NCI-H345 treated with DMSO at 0.1 percent for 48 hours (cell line): ENCODE measurements around the gene DNAI2.

Experiments used
- DNase-seq: peaks from one replicate; lab custom pipeline; 2025; ENCODE audit not compliant: unreplicated experiment; lab: John Stamatoyannopoulos, UW

Gene DNAI2

GRCh38 chr17:74304184-74304583 is 30.1 kb downstream of the DNAI2 start:
- DNase-seq: no peak

GRCh38 chr17:74305865-74306654 is 32.0 kb downstream of the DNAI2 start:
- DNase-seq: no peak

- DNase-seq: no peak
These were observed 34.1 kb downstream of the DNAI2 start for GRCh38 chr17:74307984-74308773.

DNA sequence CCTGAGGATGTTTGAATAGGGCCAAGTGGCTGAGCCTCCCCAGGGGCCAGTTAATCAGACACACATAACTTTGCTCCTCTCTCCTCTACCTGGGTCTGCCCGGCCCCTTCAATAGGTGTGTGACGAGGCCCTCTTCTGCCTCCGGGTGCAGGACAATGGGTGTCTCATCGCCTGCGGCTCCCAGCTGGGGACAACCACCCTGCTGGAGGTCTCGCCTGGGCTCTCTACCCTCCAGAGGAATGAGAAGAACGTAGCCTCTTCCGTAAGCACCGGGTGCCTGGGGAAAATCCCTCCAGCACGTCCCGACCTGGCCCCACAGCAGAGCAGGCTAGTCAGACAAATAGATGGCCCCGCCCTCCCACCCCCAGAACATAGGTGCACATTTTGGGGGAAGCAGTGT is 35.9 kb downstream of the DNAI2 start:
- no peak for DNase-seq

DNA sequence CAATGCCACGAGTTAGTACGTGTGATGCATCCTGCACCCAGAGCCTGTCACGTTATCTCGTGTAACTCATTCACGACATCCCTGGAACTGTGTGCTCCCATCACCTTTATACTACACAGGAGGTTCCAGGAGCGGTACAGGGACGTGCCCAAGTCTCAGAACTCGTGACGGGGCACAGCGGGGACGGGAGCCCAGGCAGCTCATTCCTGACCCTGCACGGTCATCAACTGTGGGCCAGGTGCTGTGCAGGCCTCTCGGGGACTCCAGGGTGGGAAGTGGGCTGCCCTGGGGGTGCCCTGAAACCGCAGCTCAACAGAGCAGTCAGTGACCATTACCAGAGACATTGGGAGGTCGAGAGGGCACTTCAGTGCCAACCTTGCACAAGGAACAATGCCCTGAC is 40.8 kb downstream of the DNAI2 start:
- no peak for DNase-seq

DNA sequence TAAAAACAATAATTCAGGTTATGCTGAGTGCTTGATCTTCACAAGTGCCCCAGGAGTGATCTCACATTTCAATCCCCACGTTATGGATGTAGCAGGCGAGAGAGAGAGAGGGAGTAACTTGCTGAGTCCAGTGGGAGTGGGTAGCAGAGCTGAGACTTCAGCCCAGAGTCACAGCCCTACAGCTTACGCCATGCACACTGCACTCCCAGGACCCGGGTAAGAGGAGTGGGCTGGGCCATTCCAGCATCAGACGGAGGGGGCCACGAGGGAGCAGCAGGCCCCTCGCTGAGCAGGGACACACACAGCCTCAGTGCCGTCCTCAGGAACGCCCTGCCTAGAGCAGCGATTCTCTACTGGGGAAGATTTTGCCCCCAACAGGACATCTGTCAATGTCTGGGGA is 42.2 kb downstream of the DNAI2 start:
- DNase-seq: no peak

DNA sequence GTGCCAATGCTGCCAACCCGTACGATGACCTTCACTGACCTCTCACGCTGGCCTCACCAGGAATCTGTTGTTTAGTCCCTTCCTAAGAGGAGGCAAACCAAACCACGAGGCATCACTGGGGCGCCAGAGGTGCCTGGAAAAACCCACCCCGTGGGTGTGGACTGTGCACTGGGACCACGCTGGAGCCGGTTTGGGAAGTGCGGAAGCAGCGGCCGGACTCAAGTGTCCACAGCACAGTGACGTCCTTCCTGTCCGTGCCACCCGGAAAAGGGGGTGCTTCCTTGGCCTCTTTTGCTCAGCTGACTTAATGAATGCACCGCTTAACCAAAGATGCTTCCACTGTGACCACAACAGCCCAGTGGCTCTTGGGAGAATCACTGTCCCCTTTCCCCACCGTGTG is 43.0 kb downstream of the DNAI2 start:
- no peak for DNase-seq

DNA sequence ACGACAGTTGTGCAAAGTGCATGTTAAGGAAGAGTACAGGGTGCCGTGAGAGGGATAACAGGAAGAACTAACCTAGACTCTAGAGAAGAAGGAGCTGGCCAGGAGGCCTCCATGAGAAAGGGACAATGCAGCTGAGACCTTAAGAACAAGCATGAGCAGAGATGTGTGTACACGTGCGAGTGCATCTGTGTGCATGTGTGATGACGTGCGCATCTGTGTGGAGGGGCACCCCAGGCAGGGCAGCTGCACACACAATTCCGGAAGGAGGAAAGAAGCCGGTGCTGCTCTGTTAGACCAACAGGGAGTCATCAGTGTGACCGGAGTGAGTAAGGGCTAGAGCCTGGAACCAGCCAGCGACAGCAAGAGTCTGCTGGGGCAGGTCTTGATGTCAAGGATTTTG is 44.4 kb downstream of the DNAI2 start:
- no peak for DNase-seq

- no peak for DNase-seq
These were observed 50.5 kb downstream of the DNAI2 start for GRCh38 chr17:74324521-74324920.

GRCh38 chr17:74325376-74325742 is 51.3 kb downstream of the DNAI2 start:
- DNase-seq: no peak

- no peak for DNase-seq
These were observed 51.8 kb downstream of the DNAI2 start, which contains the start of gene KIF19 for GRCh38 chr17:74325743-74326379. TSS of gene KIF19 (plus strand) at chr17:74326226. CDS start at chr17:74326350, 124 bp downstream.

- DNase-seq: no peak
These were observed 52.5 kb downstream of the DNAI2 start for GRCh38 chr17:74326506-74326905.

DNA sequence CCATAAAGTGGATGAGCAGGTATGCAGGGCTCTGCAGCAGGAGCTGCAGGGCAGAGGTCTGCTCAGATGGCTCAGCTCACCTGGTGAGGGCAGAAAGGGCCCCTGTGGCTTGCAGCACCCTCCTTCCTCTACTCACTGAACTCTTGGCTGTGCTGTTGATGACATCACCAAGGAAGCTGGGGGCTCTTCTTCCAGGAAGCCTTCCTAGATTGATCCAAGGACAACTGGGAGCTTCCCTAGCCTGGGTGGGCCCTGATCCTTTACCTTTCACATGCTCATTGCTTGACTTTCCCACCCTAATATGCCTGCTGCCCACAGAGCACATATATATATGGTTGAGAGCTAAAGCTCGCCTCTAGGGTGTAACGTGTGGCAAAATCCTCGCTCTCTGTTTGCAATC is 54.5 kb downstream of the DNAI2 start:
- DNase-seq: no peak

DNA sequence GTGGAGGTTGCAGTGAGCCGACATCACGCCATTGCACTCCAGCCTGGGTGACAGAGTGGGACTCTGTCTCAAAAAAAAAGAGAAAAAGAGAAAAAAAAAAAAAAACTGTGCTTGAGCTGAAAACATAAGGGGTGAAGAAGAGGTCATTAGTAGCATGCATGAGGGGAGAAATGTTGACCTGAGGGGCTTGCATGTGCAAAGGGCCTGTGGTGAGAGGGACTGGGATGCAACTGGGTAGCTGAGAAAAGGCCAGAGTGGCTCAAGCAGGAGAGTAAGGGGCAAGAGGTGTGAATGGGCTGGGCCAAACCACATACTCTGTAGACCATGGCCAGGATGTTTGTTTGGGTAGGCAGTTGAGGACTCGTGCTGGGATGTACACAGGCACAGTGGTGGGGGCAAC is 55.3 kb downstream of the DNAI2 start:
- no peak for DNase-seq

- no peak for DNase-seq
These were observed 56.4 kb downstream of the DNAI2 start for GRCh38 chr17:74330446-74330845.

DNA sequence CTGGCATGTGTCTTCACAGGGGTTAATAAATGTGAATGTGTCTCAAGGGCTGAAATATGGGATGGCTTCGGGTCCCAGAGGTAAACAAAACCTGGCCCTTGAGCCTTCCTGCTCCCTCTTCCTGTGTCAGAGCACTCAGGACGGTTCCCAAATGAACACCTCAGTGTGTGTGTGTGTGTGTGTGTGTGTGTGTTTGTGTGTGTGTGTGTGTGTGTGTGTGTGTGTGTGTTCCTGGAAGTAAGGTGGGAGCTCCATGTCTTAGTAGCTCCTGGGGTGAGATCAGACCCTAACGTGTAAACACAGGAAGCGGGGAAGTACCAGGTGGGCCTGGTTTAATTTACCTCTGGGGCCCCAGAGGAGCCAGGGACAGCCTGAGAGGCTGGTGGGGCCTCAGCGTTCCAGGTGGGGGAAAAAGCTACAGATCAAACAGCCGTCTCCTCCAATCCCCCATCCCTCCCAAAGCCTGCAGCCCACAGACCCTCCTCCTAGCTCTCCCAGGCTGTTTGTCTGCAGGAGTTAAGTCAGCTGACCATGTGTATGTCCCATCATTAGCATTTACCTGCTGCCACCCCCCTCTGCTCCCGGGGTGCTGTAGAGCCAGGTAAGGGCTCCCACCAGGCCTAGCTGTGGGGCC is 58.1 kb downstream of the DNAI2 start:
- peak; percentile 59 for DNase-seq

DNA sequence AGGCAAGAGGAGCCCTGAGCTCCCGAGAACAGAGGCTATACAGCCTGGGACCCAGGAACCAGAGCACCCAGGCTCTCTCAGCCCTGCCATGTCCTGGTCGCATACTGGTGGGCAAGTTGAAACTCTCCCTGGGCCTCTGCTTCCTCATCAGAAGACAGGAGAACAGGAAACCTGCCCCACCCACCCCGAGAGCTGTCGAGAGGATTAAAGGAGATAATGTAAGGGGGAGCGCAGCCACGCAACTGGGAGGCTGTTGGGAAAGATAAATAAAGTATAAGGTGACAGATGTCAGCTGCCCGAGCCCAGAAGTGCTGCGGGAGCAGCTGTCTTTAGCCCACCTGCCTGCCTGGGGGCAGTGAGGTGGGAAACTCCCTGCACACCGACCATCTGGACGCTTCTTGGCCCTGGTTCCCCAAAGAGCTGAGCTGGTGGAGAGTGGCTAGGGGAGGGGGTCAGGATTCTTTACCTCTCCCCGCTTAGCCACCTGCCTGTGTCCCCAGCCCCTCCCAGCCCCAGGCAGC is 58.8 kb downstream of the DNAI2 start:
- peak; percentile 96 for DNase-seq

DNA sequence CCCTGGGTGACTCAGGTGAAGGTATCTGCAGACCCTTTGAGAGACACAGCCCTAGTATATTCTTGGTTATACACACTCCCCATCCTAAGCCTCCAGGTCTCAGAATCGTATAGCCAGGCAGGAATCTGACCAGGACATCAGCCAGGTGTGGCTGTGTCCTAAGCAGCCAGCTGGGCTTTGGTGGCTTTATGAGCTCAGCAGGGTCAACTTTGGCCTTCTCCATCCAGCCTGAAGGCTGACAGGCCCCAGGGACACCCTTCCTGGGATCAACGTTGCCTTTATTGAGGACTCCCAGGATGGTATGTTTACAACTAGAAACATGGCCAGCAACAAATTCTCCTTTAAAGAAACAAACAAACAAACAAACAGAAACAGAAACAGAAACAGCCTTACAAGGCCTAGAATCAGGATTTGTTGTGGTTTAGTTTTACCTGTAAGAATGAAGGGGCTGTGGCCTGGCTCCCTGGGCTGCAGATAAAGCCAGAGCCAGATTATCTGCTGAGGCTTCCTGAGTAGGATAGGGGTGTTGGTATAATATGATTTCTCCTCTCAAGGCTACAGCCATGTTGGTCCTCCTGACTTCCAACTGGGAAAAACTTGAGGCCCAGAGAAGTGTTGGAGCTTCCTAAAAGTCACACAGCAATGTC is 60.5 kb downstream of the DNAI2 start:
- DNase-seq: no peak

- peak; percentile 22 for DNase-seq
These were observed 61.6 kb downstream of the DNAI2 start for GRCh38 chr17:74335529-74336062.

GRCh38 chr17:74336307-74336706 is 62.3 kb downstream of the DNAI2 start:
- no peak for DNase-seq
